ENCODE data around the gene TCF25.
"Not testable (repeated sequence)": the region's sequence is repeated elsewhere in the genome, so short reads cannot be mapped to it uniquely, and the experiment has no call there.

DNA sequence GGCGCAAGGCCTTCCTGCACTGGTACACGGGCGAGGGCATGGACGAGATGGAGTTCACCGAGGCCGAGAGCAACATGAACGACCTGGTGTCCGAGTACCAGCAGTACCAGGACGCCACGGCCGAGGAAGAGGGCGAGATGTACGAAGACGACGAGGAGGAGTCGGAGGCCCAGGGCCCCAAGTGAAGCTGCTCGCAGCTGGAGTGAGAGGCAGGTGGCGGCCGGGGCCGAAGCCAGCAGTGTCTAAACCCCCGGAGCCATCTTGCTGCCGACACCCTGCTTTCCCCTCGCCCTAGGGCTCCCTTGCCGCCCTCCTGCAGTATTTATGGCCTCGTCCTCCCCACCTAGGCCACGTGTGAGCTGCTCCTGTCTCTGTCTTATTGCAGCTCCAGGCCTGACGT lies 62.2 kb downstream of the TCF25 start:
- TF ChIP-seq, protein P1, sequence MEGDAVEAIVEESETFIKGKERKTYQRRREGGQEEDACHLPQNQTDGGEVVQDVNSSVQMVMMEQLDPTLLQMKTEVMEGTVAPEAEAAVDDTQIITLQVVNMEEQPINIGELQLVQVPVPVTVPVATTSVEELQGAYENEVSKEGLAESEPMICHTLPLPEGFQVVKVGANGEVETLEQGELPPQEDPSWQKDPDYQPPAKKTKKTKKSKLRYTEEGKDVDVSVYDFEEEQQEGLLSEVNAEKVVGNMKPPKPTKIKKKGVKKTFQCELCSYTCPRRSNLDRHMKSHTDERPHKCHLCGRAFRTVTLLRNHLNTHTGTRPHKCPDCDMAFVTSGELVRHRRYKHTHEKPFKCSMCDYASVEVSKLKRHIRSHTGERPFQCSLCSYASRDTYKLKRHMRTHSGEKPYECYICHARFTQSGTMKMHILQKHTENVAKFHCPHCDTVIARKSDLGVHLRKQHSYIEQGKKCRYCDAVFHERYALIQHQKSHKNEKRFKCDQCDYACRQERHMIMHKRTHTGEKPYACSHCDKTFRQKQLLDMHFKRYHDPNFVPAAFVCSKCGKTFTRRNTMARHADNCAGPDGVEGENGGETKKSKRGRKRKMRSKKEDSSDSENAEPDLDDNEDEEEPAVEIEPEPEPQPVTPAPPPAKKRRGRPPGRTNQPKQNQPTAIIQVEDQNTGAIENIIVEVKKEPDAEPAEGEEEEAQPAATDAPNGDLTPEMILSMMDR (IDR thresholded peaks at IDR 0.05 in 4 of 5, conservative IDR thresholded peaks at IDR 0.05 in 1 of 5), result not testable (repeated sequence)
- not testable (repeated sequence) for TF ChIP-seq POLR2A (IDR thresholded peaks at IDR 0.05)

Data from gastrocnemius medialis (tissue), 4 donors.